GM10248 (cell line): Measurements from ENCODE around the gene TPPP.

Experiments used
- CTCF ChIA-PET: fragments of 300-600 bp; sonication (Branson Sonifier 250); formaldehyde crosslinking; extraction: SDS; loops from one replicate; lab custom pipeline; 2021; ENCODE audit warnings: antibody characterized with exemption; lab: Yijun Ruan, JAX
- POLR2A ChIA-PET: fragments of 350-650 bp; sonication (Branson Sonifier 250); formaldehyde crosslinking; extraction: SDS; loops from one replicate; lab custom pipeline; 2020; ENCODE audit warnings: antibody characterized with exemption; lab: Yijun Ruan, JAX
- DNase-seq: peaks from one replicate; pipeline ENCODE4 v3.0.0; 2012; ENCODE audit errors: extremely low spot score
- CTCF ChIP-seq: IDR thresholded peaks from 2 replicates; pipeline ENCODE4 v1.5.1; 2012; ENCODE audit warnings: mild to moderate bottlenecking, low read depth; ENCODE audit errors: extremely low read depth, missing control alignments, control extremely low read depth

TPPP gene

DNA sequence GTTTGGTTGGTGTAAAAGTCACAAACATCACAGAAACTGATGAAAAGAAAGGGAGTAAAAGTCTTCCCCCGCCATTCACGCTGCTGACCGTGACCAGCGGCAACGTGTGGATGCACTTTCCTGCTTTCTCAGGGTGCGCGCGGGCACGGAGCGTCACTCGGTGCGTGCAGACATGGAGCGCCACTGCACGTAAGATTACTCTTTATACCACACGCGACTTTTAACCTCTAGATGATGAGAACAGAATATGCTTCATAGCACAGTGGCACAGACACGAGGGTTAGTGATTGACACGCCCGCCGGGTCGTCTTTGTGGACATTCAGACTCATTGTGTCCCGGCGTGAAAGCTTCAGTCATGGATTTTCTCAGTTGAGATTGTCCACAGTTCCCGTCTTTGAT is 65.3 kb downstream of the TPPP start:
- no peak for DNase-seq
- ChIA-PET POLR2A (no interaction called here), CTCF (no interaction called here)
- TF ChIP-seq CTCF, result no peak

DNA sequence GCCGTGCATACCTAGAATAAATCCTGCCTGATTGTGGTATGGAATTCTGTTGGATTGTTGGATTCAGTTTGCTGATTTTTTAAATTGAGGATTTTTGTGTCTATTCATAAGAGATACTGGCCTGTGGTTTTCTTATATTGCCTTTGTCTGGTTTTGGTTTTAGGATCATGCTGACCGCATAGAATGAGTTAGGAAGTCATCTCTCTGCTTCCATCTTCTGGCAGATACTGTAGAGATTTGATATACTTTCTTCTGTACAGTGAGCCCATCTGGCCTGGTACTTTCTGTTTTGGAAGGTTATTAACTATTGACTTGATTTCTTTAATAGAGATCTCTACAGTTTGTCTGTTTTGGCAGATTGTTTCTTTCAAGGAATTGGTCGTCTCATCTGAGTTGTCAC is 66.3 kb downstream of the TPPP start:
- ChIA-PET POLR2A (no interaction called here), CTCF (no interaction called here)
- TF ChIP-seq CTCF, result no peak
- no peak for DNase-seq

DNA sequence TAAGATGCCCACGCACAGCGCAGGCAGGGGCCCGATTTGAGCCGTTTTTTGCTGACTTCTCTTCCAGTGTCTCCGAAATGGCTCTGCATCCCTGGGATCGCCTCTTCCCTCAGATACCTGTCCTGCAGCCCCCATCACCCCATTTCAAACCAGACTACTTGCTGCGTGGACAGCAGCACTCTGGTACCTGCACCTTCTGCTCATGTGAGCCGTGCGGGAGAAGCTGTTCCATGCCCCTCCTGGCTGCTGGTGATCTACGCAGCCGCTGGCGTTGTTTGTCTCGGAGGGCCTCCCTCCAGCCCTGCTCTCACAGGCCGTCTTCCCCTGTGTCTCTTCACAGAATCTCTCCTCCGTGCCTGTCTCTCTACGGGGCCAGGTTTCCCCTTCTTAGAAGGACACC is 67.6 kb downstream of the TPPP start:
- POLR2A ChIA-PET, result no interaction called here
- no peak for TF ChIP-seq CTCF
- CTCF ChIA-PET, result no interaction called here
- no peak for DNase-seq

GRCh38 chr5:624951-625230 is 68.3 kb downstream of the TPPP start:
- POLR2A ChIA-PET, result no interaction called here
- CTCF ChIA-PET, result no interaction called here
- no peak for DNase-seq

DNA sequence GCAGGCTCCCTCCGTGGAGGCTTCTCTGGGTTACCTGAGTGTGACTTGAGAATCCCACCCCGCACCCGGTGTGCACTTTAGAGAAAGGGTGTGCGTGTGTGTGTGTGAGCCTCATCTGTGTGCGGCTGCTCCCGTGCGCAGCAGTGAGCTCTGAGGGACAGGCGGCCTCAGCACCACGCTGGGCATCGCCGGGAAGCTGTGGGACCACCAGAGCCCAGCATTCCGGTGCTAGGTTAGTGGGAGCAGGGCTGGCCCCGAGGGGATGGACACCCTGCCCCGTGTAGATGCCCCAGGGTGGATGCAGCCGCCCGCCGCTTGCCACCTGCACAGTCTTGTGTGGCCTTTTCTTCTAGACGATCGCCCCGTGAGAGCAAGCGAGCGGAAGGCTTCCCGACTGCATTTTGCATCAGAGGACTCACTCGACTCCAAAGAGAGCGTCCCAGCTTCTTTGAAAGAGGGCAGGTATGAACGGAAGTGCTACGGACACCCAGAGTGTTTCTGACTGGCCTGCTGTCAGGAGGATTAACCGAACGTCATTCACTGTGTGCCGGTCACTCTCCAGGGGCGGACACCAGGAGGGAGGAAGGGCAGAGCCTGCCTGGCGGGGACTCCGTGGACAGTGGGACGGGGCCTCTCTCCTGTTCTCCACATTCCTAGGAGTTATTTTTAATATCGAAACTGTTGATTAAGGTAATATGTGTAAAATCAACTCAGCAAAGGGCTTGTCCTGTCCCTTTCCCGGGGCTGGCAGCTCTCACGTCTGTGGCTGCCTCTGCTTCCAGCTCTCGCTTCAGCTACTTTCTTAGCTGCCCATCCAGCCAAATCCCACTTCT is 68.8 kb downstream of the TPPP start:
- ChIA-PET POLR2A (no interaction called here), CTCF (no interaction called here)
- DNase-seq, result no peak
- no peak for TF ChIP-seq CTCF

More at GRCh38 chr5:624951-625230, 68.3 kb downstream of the TPPP start:
- TF ChIP-seq CTCF, result no peak

DNA sequence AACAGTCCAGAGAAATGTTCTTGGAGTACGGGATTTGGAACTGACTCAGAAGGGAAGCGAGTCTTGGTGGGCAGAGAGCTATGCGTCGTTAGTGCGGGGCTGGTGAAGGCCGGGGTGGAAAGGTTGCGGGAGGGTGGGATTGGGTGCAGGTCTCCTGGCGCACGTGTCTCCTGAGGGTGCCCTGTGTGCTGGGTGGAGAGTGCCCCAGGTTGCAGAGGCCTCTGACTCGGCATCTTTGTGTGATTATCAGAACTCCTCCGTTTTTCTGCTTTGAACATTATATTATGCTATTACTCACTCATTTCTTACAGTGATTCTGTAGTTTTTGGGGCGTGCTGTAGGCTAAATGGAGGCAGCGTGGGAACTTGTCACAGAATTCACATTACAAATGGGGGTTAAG is 69.6 kb downstream of the TPPP start:
- POLR2A ChIA-PET, result interaction anchor here (0.6 kb wide), 1 partner anchor 35 kb away, joined by 3 read pairs; no protein-coding TSS in a partner anchor
- CTCF ChIA-PET, result no interaction called here
- TF ChIP-seq CTCF, result no peak

More for the DNA sequence above, 69.6 kb downstream of the TPPP start:
- no peak for DNase-seq
